ENCODE results near the gene LRRC42. TPM values are rescaled to one million over a fixed set of nuclear protein-coding genes. Genes with fewer than 3 reads are reported as not detected.

Gene LRRC42
- total and polyA plus RNA-seq, 9 of the 15 experiments (the other 6 are each of a cell fraction or from before 2014, with no cell fraction given), result 17.3 to 51.9 (median 35.5) TPM

DNA sequence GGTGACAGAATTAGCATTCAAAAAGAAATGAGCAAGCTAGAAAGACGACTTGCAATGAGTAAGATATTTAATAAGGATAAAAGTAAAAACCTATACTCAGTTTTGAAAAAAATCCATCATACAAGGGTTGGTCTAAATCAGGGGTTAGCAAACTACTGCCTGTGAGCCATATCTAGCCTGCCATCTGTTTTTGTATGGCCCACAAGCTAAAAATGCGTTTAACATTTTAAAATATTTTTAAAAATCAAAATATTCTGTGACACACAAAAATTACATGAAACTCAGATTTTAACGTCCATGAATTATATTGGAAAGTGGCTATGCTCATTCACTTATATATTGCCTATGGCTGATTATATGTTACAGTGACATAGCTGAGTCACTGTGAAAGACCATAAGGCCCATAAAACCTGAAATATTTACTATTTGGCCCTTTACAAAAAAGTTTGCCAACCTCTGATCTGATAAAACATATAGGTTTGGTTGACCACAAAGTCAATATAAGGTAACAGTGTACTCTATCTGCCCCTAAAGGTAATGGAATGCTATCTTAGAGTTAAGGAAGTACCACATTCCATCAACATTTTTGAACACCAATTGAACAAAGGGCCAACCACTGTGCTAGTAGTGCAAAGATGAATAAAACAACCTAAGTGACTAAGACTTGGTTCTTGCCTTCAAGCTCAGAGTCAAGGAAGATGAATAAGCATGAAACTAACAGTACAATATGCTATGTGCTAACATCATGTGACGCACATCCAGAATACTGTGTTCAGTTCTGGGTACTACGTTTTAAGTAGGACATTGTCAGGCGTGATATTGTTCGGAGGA lies 3.8 kb upstream of the LRRC42 start (continued):
- no peak for TF ChIP-seq MTF1 (CRISPR knock-in tag; IDR thresholded peaks at IDR 0.05; ENCODE audit: borderline replicate concordance)
- no peak for TF ChIP-seq TCFL5 (CRISPR knock-in tag; conservative IDR thresholded peaks at IDR 0.05)
- TF ChIP-seq DDX20 (tag; IDR thresholded peaks at IDR 0.05; ENCODE audit: low read depth), result no peak
- TF ChIP-seq, protein P1, sequence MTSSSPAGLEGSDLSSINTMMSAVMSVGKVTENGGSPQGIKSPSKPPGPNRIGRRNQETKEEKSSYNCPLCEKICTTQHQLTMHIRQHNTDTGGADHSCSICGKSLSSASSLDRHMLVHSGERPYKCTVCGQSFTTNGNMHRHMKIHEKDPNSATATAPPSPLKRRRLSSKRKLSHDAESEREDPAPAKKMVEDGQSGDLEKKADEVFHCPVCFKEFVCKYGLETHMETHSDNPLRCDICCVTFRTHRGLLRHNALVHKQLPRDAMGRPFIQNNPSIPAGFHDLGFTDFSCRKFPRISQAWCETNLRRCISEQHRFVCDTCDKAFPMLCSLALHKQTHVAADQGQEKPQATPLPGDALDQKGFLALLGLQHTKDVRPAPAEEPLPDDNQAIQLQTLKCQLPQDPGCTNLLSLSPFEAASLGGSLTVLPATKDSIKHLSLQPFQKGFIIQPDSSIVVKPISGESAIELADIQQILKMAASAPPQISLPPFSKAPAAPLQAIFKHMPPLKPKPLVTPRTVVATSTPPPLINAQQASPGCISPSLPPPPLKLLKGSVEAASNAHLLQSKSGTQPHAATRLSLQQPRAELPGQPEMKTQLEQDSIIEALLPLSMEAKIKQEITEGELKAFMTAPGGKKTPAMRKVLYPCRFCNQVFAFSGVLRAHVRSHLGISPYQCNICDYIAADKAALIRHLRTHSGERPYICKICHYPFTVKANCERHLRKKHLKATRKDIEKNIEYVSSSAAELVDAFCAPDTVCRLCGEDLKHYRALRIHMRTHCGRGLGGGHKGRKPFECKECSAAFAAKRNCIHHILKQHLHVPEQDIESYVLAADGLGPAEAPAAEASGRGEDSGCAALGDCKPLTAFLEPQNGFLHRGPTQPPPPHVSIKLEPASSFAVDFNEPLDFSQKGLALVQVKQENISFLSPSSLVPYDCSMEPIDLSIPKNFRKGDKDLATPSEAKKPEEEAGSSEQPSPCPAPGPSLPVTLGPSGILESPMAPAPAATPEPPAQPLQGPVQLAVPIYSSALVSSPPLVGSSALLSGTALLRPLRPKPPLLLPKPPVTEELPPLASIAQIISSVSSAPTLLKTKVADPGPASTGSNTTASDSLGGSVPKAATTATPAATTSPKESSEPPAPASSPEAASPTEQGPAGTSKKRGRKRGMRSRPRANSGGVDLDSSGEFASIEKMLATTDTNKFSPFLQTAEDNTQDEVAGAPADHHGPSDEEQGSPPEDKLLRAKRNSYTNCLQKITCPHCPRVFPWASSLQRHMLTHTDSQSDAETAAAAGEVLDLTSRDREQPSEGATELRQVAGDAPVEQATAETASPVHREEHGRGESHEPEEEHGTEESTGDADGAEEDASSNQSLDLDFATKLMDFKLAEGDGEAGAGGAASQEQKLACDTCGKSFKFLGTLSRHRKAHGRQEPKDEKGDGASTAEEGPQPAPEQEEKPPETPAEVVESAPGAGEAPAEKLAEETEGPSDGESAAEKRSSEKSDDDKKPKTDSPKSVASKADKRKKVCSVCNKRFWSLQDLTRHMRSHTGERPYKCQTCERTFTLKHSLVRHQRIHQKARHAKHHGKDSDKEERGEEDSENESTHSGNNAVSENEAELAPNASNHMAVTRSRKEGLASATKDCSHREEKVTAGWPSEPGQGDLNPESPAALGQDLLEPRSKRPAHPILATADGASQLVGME (CRISPR knock-in tag; IDR thresholded peaks at IDR 0.05), result no peak
- TF ChIP-seq, protein P2, sequence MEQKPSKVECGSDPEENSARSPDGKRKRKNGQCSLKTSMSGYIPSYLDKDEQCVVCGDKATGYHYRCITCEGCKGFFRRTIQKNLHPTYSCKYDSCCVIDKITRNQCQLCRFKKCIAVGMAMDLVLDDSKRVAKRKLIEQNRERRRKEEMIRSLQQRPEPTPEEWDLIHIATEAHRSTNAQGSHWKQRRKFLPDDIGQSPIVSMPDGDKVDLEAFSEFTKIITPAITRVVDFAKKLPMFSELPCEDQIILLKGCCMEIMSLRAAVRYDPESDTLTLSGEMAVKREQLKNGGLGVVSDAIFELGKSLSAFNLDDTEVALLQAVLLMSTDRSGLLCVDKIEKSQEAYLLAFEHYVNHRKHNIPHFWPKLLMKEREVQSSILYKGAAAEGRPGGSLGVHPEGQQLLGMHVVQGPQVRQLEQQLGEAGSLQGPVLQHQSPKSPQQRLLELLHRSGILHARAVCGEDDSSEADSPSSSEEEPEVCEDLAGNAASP (IDR thresholded peaks at IDR 0.05), result no peak
- no peak for TF ChIP-seq CREBBP (IDR thresholded peaks at IDR 0.05; ENCODE audit: low read depth, low read length)
- TF ChIP-seq SOX6 (IDR thresholded peaks at IDR 0.05), result peak; percentile 48
- TF ChIP-seq ZNF253 (CRISPR knock-in tag; conservative IDR thresholded peaks at IDR 0.05), result no peak
- no peak for TF ChIP-seq MEF2D (tag; conservative IDR thresholded peaks at IDR 0.05; ENCODE audit: low read depth)
- TF ChIP-seq POLR2B (IDR thresholded peaks at IDR 0.05; ENCODE audit: low read depth, partially characterized antibody), result no peak
- TF ChIP-seq IRF2 (CRISPR knock-in tag; IDR thresholded peaks at IDR 0.05), result no peak
- no peak for TF ChIP-seq SMAD2 (IDR thresholded peaks at IDR 0.05; ENCODE audit: low read depth, low read length)
- no peak for TF ChIP-seq SNIP1 (IDR thresholded peaks at IDR 0.05; ENCODE audit: low read depth)
- TF ChIP-seq EHMT2 (IDR thresholded peaks at IDR 0.05), result peak; percentile 89
- no peak for TF ChIP-seq ZKSCAN3 (CRISPR knock-in tag; IDR thresholded peaks at IDR 0.05)
- no peak for TF ChIP-seq ZNF239 (CRISPR knock-in tag; IDR thresholded peaks at IDR 0.05)
- TF ChIP-seq MTA2 (IDR thresholded peaks at IDR 0.05; ENCODE audit: low read depth), result no peak
- no peak for TF ChIP-seq ZNF282 (CRISPR knock-in tag; IDR thresholded peaks at IDR 0.05)
- TF ChIP-seq ZNF764 (CRISPR knock-in tag; IDR thresholded peaks at IDR 0.05; ENCODE audit: low read depth), result no peak
- peak; percentile 37 for TF ChIP-seq ZNF316 (IDR thresholded peaks at IDR 0.05)
- TF ChIP-seq POLR2AphosphoS5 (IDR thresholded peaks at IDR 0.05; ENCODE audit: control insufficient read depth, insufficient read depth, low read depth, low read length), result no peak
- no peak for TF ChIP-seq BRF1 (IDR thresholded peaks at IDR 0.05; ENCODE audit: borderline replicate concordance, extremely low read depth, insufficient read length)
- no peak for TF ChIP-seq ZFPM2 (CRISPR knock-in tag; IDR thresholded peaks at IDR 0.05)
- TF ChIP-seq ZNF165 (CRISPR knock-in tag; IDR thresholded peaks at IDR 0.05; ENCODE audit: borderline replicate concordance), result no peak

Measured in K562 (cell line).